Activated CD8-positive, alpha-beta memory T cell treated with anti-CD3 and anti-CD28 coated beads, Interleukin-2, amount 50 U/mL, for 48 hours (primary cell): ENCODE measurements around the gene DDX59.

Experiments
- DNase-seq: peaks from one replicate; pipeline ENCODE4 v3.0.0-alpha.2; 2020

Gene DDX59

GRCh38 chr1:200669314-200670241 lies at the start of gene DDX59:
DDX59 (minus strand) TSS chr1:200669907; CDS start chr1:200666740, 3,167 bp downstream.
- DNase-seq, result peak; percentile 95

- no peak for DNase-seq
These were observed 44.9 kb upstream of the DDX59 start for GRCh38 chr1:200714504-200715187.

- DNase-seq, result no peak
These were observed 40.5 kb upstream of the DDX59 start for GRCh38 chr1:200710166-200710565.

- DNase-seq, result no peak
These were observed 39.1 kb upstream of the DDX59 start for GRCh38 chr1:200708769-200709168.

GRCh38 chr1:200708161-200708560 lies 38.5 kb upstream of the DDX59 start:
- DNase-seq, result no peak

- DNase-seq, result no peak
These were observed 37.4 kb upstream of the DDX59 start for GRCh38 chr1:200707116-200707515.

GRCh38 chr1:200706111-200706814 lies 36.6 kb upstream of the DDX59 start:
- no peak for DNase-seq

GRCh38 chr1:200704986-200705500 lies 35.3 kb upstream of the DDX59 start:
- DNase-seq, result no peak

GRCh38 chr1:200699871-200700270 lies 30.2 kb upstream of the DDX59 start:
- DNase-seq, result no peak

GRCh38 chr1:200694738-200695137 lies 25.0 kb upstream of the DDX59 start:
- DNase-seq, result no peak

- no peak for DNase-seq
These were observed 23.6 kb upstream of the DDX59 start for GRCh38 chr1:200693327-200693726.

- DNase-seq, result no peak
These were observed 22.6 kb upstream of the DDX59 start for GRCh38 chr1:200692316-200692715.

GRCh38 chr1:200686620-200687019 lies 16.9 kb upstream of the DDX59 start:
- DNase-seq, result no peak

- no peak for DNase-seq
These were observed 14.3 kb upstream of the DDX59 start for GRCh38 chr1:200684015-200684414.

- DNase-seq, result no peak
These were observed 13.6 kb upstream of the DDX59 start for GRCh38 chr1:200683298-200683697.

- no peak for DNase-seq
These were observed 11.5 kb upstream of the DDX59 start for GRCh38 chr1:200681231-200681630.

- DNase-seq, result no peak
These were observed 7.1 kb upstream of the DDX59 start for GRCh38 chr1:200676829-200677228.

- no peak for DNase-seq
These were observed 5.8 kb upstream of the DDX59 start for GRCh38 chr1:200675588-200675852.

- DNase-seq, result no peak
These were observed 5.3 kb upstream of the DDX59 start for GRCh38 chr1:200674838-200675587.

GRCh38 chr1:200673952-200674823 lies 4.5 kb upstream of the DDX59 start:
- DNase-seq, result no peak

- DNase-seq, result no peak
These were observed 1.6 kb upstream of the DDX59 start for GRCh38 chr1:200671235-200671786.
